Mononuclear cell (primary cell): Measurements from ENCODE around the gene KDR. TPM values are rescaled to one million over a fixed set of nuclear protein-coding genes. Genes with fewer than 3 reads are reported as not detected.

Experiments
- H3K27me3 ChIP-seq: 2 replicates; pipeline ENCODE4 v1.6.0; 2011; ENCODE audit warnings: low read length, control low read depth; ENCODE audit not compliant: insufficient read depth
- H3K4me1 ChIP-seq: 2 replicates; pipeline ENCODE4 v1.5.1; 2011; ENCODE audit warnings: mild to moderate bottlenecking, low read length, control low read depth; ENCODE audit not compliant: insufficient read depth
- H3K4me3 ChIP-seq: 2 replicates; pipeline ENCODE4 v1.5.1; 2011; ENCODE audit warnings: mild to moderate bottlenecking, low read length, moderate library complexity
- H3K9me3 ChIP-seq: 2 replicates; pipeline ENCODE4 v1.5.1; 2011; ENCODE audit warnings: low read depth, mild to moderate bottlenecking, control low read depth, low read length
- total RNA-seq: library from RNA; depleted of rRNA; stranded (reverse); fragments of >200 nt; gene quantifications from one replicate; pipeline ENCODE4 v1.2.3, GENCODE V29; 2012

The KDR gene
- total RNA-seq, 1 donor, result not detected

DNA sequence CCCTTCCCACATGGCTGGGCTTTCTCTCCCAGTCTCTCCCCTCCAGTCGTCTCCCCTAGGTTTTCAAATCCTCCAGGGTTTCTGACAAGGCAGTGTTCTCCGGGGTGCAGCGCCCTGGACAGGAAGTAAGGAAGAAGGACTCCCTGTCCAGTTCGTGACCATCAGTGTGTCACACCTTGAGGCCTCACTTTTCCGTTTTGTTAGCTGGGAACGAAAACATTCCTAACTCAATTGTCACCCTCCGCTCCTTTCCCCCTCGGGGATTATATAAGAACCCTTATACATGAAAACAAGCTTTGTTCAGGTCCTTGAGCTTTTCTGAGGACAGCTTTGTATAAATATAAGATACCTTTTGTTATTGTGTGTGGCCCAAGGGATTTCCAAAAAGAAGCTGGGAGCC, 92.1 kb downstream of the KDR start:
- H3K4me3 ChIP-seq, result no peak overlapping the region
- no peaks in the 10 kb centered on the region for H3K4me1 ChIP-seq
- no peaks in the 10 kb centered on the region for H3K27me3 ChIP-seq
- no peaks in the 10 kb centered on the region for H3K9me3 ChIP-seq

DNA sequence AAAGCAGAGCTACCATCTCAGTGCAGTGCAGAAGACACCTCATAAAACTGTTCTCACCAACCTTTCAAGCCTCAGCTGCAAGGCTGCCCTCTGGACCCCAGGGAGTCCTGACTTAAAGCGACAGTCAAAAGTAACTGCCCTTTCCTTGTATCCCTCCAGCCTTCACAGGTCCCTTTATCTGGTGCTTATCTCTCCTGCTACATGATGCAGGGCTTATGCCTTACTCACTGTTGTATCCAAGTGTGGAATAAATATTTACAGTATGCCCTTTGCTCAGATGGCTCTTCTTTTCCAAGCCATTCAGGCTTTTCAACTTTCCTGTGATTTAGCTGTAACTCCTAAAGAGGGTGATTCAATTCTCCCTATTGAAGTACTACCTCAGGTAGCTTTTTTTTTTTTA, 92.6 kb downstream of the KDR start:
- Histone ChIP-seq H3K4me1 (no peaks in the 10 kb centered on the region), H3K9me3 (no peaks in the 10 kb centered on the region), H3K27me3 (no peaks in the 10 kb centered on the region), H3K4me3 (no peak overlapping the region)

DNA sequence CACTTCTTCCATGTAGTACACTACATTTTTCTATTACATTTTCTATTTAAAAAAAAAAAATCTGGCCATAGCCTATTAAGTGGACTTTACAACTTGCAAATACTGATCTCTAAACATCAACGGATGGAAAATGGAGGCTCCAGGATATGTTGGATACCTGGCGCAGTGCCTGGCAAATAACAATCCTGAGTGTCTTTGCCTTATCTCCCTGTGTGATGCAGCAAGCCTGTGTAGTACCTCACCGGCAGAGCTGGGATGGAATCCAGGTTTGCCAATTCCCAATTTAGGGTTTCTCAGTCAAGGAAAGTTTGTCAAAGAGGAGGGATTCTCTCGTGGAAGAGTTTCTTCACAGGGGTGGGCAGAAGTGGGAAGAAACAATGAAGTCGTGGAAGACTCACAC, 93.2 kb downstream of the KDR start:
- no peaks in the 10 kb centered on the region for H3K4me1 ChIP-seq
- H3K4me3 ChIP-seq, result no peak overlapping the region
- H3K9me3 ChIP-seq, result no peaks in the 10 kb centered on the region
- H3K27me3 ChIP-seq, result no peaks in the 10 kb centered on the region

DNA sequence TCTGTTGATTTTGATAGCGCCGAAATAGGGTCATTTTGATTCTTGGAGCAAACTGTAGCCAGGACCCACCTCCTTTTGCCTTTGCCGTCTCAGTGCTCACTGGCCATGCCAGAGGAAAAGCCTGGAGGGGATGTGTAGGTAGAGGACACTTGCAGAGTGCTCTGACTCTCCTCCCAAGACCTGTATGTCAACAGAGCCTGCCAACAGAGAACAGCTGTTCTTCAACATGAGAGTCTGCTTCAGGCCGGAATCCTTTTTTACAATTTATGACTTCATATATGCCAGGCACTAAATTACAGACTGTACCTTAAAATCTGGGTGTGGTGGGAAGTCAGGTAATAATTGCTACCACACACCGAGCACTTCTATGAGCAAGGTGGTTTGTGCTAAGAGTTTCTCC, 94.2 kb downstream of the KDR start:
- H3K4me1 ChIP-seq, result no peaks in the 10 kb centered on the region
- no peak overlapping the region for H3K4me3 ChIP-seq
- H3K27me3 ChIP-seq, result no peaks in the 10 kb centered on the region
- H3K9me3 ChIP-seq, result no peaks in the 10 kb centered on the region

DNA sequence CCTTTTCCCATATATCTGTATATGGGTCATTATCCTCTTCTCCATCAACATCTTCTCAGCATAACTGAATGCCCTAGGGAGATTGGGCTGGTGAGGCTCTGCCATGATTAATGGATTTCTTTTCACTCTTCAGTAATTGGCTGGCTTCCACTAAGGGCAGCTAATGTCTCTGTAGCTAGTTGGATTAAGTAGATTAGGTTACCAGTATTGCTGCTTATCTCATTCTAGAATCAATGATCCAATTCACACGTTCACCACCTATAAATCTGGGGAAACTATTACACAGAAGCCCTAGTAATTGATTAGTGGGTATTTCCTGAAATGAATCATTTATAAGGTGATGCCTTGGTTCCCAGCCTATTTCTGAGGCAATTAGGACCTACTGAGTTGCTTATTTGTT, 94.8 kb downstream of the KDR start:
- Histone ChIP-seq H3K9me3 (no peaks in the 10 kb centered on the region), H3K4me3 (no peak overlapping the region), H3K4me1 (no peaks in the 10 kb centered on the region), H3K27me3 (no peaks in the 10 kb centered on the region)

DNA sequence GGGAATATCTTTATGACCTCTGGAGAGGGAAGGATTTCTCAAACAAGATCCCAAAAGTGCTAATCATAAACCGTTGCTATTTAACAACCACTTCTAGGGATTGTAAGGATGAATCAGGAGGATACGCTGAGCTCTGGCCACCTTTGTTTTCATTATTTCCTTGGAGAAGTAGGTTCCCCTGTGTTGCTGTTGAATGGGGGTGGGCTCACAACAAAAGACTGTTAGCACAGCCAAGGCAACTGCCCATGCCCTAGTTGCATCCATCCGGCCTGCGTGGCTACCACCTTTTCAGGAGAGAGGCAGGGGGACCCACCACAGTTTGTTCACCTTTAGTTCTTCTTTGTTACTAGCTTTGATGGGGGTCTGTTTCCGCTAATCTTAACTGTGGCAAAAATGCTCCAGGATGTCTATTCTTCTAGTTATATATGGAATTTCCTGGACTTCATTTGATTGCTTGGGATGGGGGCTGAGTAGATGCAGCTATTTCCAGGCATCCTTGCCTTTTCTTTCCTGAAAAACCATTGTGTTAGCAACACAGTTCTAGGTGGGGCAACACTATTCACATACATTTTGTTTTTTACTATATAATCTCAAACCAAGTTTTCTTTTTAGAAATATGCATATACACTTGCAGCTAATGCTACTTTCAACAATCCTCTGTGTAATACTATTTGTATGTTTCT, 95.4 kb downstream of the KDR start:
- Histone ChIP-seq H3K4me1 (no peaks in the 10 kb centered on the region), H3K27me3 (no peaks in the 10 kb centered on the region), H3K9me3 (no peaks in the 10 kb centered on the region), H3K4me3 (no peak overlapping the region)

DNA sequence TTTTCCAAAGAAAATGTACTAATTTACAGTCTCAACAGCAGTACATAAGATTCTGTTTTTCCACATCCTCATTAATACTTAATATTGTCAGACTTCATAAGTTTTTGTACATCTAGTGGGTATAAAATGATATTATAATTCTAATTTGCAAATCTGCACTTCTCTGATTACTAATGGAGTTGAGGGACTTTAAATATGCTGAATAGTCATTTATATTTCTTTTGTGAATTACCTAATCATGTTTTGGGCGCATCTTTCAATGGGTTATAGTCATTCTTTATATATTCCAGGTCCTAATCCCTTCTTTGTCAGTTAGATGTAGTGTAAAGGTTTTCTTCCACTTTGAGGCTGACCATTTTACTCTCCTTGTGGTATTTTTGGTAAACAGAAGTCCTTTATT, 96.1 kb downstream of the KDR start:
- H3K4me1 ChIP-seq, result no peaks in the 10 kb centered on the region
- H3K9me3 ChIP-seq, result no peaks in the 10 kb centered on the region
- H3K4me3 ChIP-seq, result no peak overlapping the region
- H3K27me3 ChIP-seq, result no peaks in the 10 kb centered on the region

Other genes starting within 250 kb of the KDR start
- gene SRD5A3, start 220.6 kb upstream of the KDR start, total RNA-seq, result 2.7 TPM